LNCaP clone FGC (cell line): Measurements from ENCODE around the gene ZBTB43.
A peak's percentile ranks its signal among the peaks of the same experiment; 100 is the strongest.
"Not testable (repeated sequence)": the region's sequence is repeated elsewhere in the genome, so short reads cannot be mapped to it uniquely, and the experiment has no call there.

Experiments
- DNase-seq: peaks from one replicate; pipeline ENCODE4 v3.0.0-alpha.2; 2011; ENCODE audit warnings: low read depth
- H3K4me3 ChIP-seq: 2 replicates; pipeline ENCODE4 v1.5.1; 2011; ENCODE audit warnings: mild to moderate bottlenecking, low read depth, low read length, control low read depth
- CTCF ChIP-seq: IDR thresholded peaks from 2 replicates; pipeline ENCODE4 v1.5.1; 2012; ENCODE audit warnings: mild to moderate bottlenecking; ENCODE audit not compliant: control insufficient read depth, insufficient read depth; ENCODE audit errors: extremely low read depth

The ZBTB43 gene

GRCh38 chr9:126763130-126763764, 41.6 kb upstream of the ZBTB43 start:
- no peak for DNase-seq
- TF ChIP-seq CTCF, result no peak
- no peak overlapping the region for H3K4me3 ChIP-seq

- no peak overlapping the region for H3K4me3 ChIP-seq
- TF ChIP-seq CTCF, result peak; percentile 37
- no peak for DNase-seq
Observed at GRCh38 chr9:126773004-126773607, 31.7 kb upstream of the ZBTB43 start.

GRCh38 chr9:126775926-126776325, 28.9 kb upstream of the ZBTB43 start:
- DNase-seq, result no peak
- H3K4me3 ChIP-seq, result no peak overlapping the region
- no peak for TF ChIP-seq CTCF

GRCh38 chr9:126777733-126778132, 27.1 kb upstream of the ZBTB43 start:
- TF ChIP-seq CTCF, result peak; percentile 47
- no peak for DNase-seq
- no peak overlapping the region for H3K4me3 ChIP-seq

GRCh38 chr9:126778141-126778540, 26.7 kb upstream of the ZBTB43 start:
- DNase-seq, result no peak
- TF ChIP-seq CTCF, result no peak
- H3K4me3 ChIP-seq, result no peak overlapping the region

- not testable (repeated sequence) for H3K4me3 ChIP-seq, DNase-seq
Observed at GRCh38 chr9:126778696-126779095, 26.1 kb upstream of the ZBTB43 start.

- TF ChIP-seq CTCF, result peak; percentile 94
- H3K4me3 ChIP-seq, result no peak overlapping the region
- DNase-seq, result peak; percentile 56
Observed at GRCh38 chr9:126781186-126782052, 23.4 kb upstream of the ZBTB43 start.
